SK-N-MC (cell line): Measurements from ENCODE around the gene ZNF319.

Source experiments
- DNase-seq: peaks from one replicate; pipeline ENCODE4 v3.0.0-alpha.2; 2011; ENCODE audit warnings: low read depth, low spot score
- H3K27ac ChIP-seq: fragments of 200-600 bp; sonication (generic); 2 replicates; pipeline ENCODE4 v1.5.1; 2016; ENCODE audit warnings: mixed run types
- H3K36me3 ChIP-seq: fragments of 200-600 bp; sonication (generic); 2 replicates; pipeline ENCODE4 v1.6.1; 2017; ENCODE audit warnings: antibody characterized with exemption, low read length, mixed read lengths; ENCODE audit not compliant: insufficient read depth
- H3K4me3 ChIP-seq: fragments of 200-600 bp; sonication (generic); 2 replicates; pipeline ENCODE4 v1.5.1; 2016
- H3K9ac ChIP-seq: fragments of 200-600 bp; sonication (generic); 2 replicates; pipeline ENCODE4 v1.8.0; 2017; ENCODE audit warnings: mixed run types, mixed read lengths; ENCODE audit not compliant: insufficient read length
- H3K9me3 ChIP-seq: fragments of 200-600 bp; sonication (generic); 2 replicates; pipeline ENCODE4 v1.6.1; 2017; ENCODE audit warnings: low read depth, mild to moderate bottlenecking, antibody characterized with exemption, low read length, moderate library complexity, mixed read lengths
- EZH2 ChIP-seq: fragments of 200-600 bp; sonication (generic); IDR thresholded peaks from one replicate; pipeline ENCODE4 v1.6.1; 2017; ENCODE audit warnings: antibody characterized with exemption
- FOXP2 ChIP-seq: optimal IDR thresholded peaks from 2 replicates; pipeline ENCODE3; 2011; ENCODE audit warnings: mild to moderate bottlenecking, moderate library complexity; ENCODE audit not compliant: insufficient read depth; ENCODE audit errors: extremely low read length, control extremely low read depth
- POLR2AphosphoS5 ChIP-seq: IDR thresholded peaks from 2 replicates; pipeline ENCODE4 v1.6.1; 2012; ENCODE audit warnings: mild to moderate bottlenecking, low read depth, low read length, borderline replicate concordance

Gene ZNF319

DNA sequence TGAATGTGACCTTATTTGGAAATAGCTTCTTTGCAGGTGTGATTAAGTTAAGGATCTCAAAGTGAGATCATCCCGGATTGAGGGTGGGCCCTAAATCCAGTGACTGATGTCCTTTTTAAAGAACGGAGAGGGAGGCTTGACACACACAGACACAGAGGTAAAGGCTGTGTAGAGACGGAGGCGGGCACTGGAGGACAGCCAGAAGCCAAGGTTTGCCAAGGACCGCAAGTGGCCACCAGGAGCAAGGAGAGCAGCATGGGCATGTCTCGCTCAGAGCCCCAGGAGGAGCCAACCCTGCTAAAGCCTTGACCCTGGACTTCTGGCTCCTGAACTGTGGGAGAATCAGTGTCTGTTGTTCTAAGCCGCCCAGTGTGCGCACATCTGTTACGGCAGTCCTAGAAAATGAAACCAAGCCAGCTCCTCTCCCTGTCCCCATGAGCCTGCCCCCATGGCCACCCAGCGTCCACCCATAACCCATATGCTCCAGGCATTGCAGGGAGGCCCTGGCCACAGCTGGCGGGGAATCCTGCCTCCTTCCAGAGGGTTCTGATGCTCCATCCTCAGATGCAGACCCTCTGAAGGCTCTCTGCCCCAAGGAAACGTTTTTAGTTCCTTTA lies 44.8 kb downstream of the ZNF319 start:
- Histone ChIP-seq H3K9me3 (no peaks in the 10 kb centered on the region), H3K4me3 (no peak overlapping the region), H3K9ac (no peak overlapping the region), H3K27ac (no peak overlapping the region), H3K36me3 (no peaks in the 10 kb centered on the region)
- TF ChIP-seq EZH2 (no peak), POLR2AphosphoS5 (no peak), FOXP2 (no peak)
- DNase-seq = no peak

DNA sequence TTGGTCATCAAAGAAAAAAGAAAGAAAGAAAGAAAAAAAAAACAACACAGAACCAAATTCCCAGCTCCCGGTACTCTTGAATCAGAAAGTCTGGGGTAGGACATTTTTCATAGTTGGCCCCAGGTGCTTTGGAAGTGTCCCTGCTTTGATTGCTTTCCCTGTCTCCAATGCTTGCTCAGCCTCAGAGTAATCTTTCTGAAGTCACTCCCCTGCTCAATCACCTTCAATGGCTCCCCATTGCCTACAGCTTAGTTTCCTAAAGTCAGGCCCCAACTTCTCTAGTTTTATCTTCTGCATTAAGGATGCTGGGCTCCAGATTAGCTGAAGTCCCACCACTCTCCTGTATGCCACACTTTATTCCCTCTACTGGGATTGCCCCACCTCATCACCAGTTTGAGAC lies 46.6 kb downstream of the ZNF319 start:
- Histone ChIP-seq H3K36me3 (no peaks in the 10 kb centered on the region), H3K27ac (no peak overlapping the region), H3K9ac (no peak overlapping the region), H3K4me3 (no peak overlapping the region), H3K9me3 (no peaks in the 10 kb centered on the region)
- DNase-seq = no peak
- TF ChIP-seq FOXP2 = no peak
- TF ChIP-seq EZH2 = no peak
- no peak for TF ChIP-seq POLR2AphosphoS5

- no peak for DNase-seq
- H3K36me3 ChIP-seq = no peaks in the 10 kb centered on the region
- TF ChIP-seq POLR2AphosphoS5 (no peak), FOXP2 (no peak), EZH2 (no peak)
Observed at GRCh38 chr16:57952909-57953308, 47.6 kb downstream of the ZNF319 start.

DNA sequence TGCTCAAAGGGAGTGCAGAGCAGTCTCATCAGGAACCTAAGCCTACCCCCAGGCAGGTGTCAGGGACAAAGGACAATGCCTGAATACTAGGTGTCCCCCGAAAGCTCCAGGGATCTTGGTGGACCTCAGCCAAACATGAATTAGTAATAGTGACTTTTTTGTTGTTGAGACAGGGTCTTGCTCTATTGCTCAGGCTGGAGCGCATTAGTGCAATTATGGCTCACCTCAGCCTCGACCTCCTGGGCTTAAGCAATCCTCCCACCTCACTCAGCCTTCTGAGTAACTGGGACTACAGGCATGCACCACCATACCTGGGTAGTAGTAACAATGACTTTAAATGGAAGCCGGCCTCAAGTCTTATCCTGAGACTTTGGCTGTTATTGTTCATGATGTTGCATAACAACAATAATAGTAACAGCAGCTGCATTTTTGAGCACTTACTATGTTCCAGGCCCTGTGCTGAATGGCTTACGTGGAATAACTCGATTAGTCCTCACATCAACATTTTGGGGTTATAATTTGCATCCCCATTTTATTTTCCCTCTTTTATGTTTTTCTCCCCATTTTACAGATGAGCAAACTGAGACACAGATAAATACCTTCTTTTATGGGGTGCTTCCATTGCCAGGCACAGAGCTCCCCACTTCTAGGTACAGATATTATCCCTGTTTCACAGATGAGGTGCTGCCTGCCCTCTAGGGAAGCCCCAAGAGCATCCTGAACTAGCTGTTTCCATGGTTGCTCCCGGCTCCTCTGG lies 49.1 kb downstream of the ZNF319 start:
- TF ChIP-seq FOXP2 (no peak), POLR2AphosphoS5 (no peak), EZH2 (no peak)
- Histone ChIP-seq H3K27ac (no peak overlapping the region), H3K9ac (no peak overlapping the region), H3K9me3 (no peaks in the 10 kb centered on the region), H3K4me3 (no peak overlapping the region), H3K36me3 (no peaks in the 10 kb centered on the region)
- no peak for DNase-seq

More at GRCh38 chr16:57952909-57953308, 47.6 kb downstream of the ZNF319 start:
- Histone ChIP-seq H3K9me3 (no peaks in the 10 kb centered on the region), H3K4me3 (no peak overlapping the region), H3K9ac (no peak overlapping the region), H3K27ac (no peak overlapping the region)

DNA sequence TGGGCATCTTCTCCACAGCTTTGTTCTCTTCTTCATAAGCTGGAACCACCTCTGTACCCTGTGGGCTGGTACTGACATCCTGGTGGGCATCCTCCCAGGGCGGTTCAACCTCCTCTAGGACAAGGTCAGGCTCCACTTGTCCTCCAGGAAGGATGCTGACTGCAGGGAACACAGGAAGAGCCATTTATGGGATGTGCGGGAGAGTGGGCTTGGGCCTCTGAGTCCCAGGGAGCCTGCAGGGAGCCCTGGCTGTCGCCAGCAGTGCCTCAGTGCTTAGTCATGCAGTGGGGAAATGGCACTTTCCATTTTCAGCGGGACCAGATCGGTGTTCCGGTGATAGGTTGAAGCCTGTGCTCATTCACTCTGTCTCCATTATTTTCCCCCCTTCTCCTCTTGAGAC lies 50.1 kb downstream of the ZNF319 start:
- H3K9ac ChIP-seq = no peak overlapping the region
- H3K36me3 ChIP-seq = no peaks in the 10 kb centered on the region
- H3K9me3 ChIP-seq = no peaks in the 10 kb centered on the region
- TF ChIP-seq FOXP2 = no peak
- no peak for TF ChIP-seq EZH2
- no peak for TF ChIP-seq POLR2AphosphoS5
- DNase-seq = no peak
- no peak overlapping the region for H3K27ac ChIP-seq
- H3K4me3 ChIP-seq = no peak overlapping the region

- H3K9me3 ChIP-seq = no peaks in the 10 kb centered on the region
- H3K4me3 ChIP-seq = no peak overlapping the region
- TF ChIP-seq POLR2AphosphoS5 = no peak
- no peak for TF ChIP-seq EZH2
- no peak for TF ChIP-seq FOXP2
- no peak for DNase-seq
- H3K27ac ChIP-seq = no peak overlapping the region
- no peaks in the 10 kb centered on the region for H3K36me3 ChIP-seq
- H3K9ac ChIP-seq = no peak overlapping the region
Observed at GRCh38 chr16:57949595-57950238, 50.8 kb downstream of the ZNF319 start.

DNA sequence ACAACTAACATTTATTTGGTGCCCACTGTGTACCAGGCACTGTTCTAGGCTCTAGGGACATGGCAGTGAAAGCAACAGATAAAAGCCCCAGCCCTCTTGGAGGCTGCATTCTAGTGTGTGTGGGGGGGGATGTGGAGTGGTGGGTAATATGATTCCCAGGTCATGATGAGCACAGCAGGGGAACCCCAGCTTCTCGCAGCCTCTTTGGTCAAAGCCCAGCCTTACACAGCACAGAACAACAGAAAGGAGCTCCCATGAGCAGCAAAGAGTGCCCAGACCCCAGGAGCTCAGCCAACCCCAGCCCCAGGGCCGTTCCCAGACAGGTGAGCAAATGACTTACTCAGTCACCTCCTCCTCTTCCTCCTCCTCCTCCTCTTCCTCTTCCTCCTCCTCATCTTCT lies 51.5 kb downstream of the ZNF319 start:
- H3K9ac ChIP-seq = no peak overlapping the region
- no peak for DNase-seq
- TF ChIP-seq FOXP2 (no peak), POLR2AphosphoS5 (no peak), EZH2 (no peak)

DNA sequence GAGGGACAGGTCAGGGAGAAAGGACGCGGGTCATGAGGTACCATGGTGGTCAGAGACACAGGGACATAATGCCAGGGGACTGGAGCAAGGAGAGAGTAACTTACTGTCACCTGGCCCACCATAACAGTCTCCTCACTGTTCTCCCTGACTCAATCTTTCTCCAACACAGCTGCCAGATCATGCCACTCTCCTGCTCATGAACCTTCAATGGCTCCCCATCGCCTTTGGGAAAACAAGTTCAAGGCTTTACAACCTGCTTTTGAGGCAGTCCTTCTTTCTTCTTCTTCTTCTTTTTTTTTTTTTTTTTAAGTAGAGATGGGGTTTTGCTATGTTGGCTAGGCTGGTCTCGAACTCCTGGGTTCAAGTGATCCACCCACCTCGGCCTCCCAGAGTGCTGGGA lies 52.4 kb downstream of the ZNF319 start:
- Histone ChIP-seq H3K4me3 (no peak overlapping the region), H3K9ac (no peak overlapping the region), H3K36me3 (no peaks in the 10 kb centered on the region), H3K9me3 (no peaks in the 10 kb centered on the region), H3K27ac (no peak overlapping the region)
- no peak for DNase-seq
- no peak for TF ChIP-seq POLR2AphosphoS5
- no peak for TF ChIP-seq EZH2
- no peak for TF ChIP-seq FOXP2

More for the DNA sequence above, 51.5 kb downstream of the ZNF319 start:
- H3K4me3 ChIP-seq = no peak overlapping the region
- H3K27ac ChIP-seq = no peak overlapping the region
- H3K36me3 ChIP-seq = no peaks in the 10 kb centered on the region
- no peaks in the 10 kb centered on the region for H3K9me3 ChIP-seq

DNA sequence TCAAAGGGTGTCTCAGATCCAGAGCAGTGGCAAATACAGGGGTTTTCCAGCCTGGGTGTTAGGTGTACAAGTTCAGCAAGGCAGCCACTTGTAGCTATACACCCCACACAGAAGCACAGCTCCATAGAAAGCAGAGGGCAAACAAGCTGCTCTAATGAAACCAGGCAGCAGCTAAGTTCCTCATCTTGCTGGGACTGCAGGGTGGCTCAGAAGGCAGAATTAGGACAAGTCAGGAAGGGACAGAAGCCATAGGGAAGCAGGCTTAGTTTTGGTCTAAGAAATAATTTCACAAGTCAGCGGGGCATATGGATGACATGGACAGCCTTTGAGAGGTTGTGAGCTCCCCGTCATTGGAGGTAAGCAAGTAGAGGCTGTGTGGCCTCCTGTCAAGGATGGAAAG lies 53.2 kb downstream of the ZNF319 start:
- no peak for DNase-seq
- H3K4me3 ChIP-seq = no peak overlapping the region
- no peak overlapping the region for H3K27ac ChIP-seq
- no peaks in the 10 kb centered on the region for H3K36me3 ChIP-seq
- no peak for TF ChIP-seq EZH2
- TF ChIP-seq FOXP2 = no peak
- TF ChIP-seq POLR2AphosphoS5 = no peak
- H3K9me3 ChIP-seq = no peaks in the 10 kb centered on the region
- no peak overlapping the region for H3K9ac ChIP-seq
